Middle frontal gyrus (tissue), 1 donor: ENCODE results near the gene IL2RG.
A peak's percentile ranks its signal among the peaks of the same experiment; 100 is the strongest.

Experiments used
- DNase-seq: peaks from one replicate; pipeline ENCODE4 v3.0.0-alpha.2; 2015; ENCODE audit warnings: low spot score; ENCODE audit errors: extremely low spot score

IL2RG gene

GRCh38 chrX:71070531-71070930 lies 40.8 kb downstream of the IL2RG start:
- no peak for DNase-seq

GRCh38 chrX:71068044-71068918 lies 43.1 kb downstream of the IL2RG start, which contains the start of gene SNX12:
Gene SNX12, minus strand, starts transcription at chrX:71068334. Its CDS starts 28 bp downstream, at chrX:71068306.
- peak; percentile 81 for DNase-seq

- DNase-seq: no peak
These were observed 43.7 kb downstream of the IL2RG start for GRCh38 chrX:71067712-71068043.

- no peak for DNase-seq
These were observed 44.3 kb downstream of the IL2RG start for GRCh38 chrX:71067089-71067488.

- no peak for DNase-seq
These were observed 51.2 kb downstream of the IL2RG start for GRCh38 chrX:71060127-71060526.

- DNase-seq: no peak
These were observed 53.4 kb downstream of the IL2RG start for GRCh38 chrX:71057848-71058530.
